H9 (cell line): ENCODE measurements around the gene NLGN3. TPM values are rescaled to one million over a fixed set of nuclear protein-coding genes. Genes with fewer than 3 reads are reported as not detected.

ENCODE experiments used
- DNase-seq: peaks from one replicate; pipeline ENCODE4 v3.0.0-alpha.2; 2017
- H2AFZ ChIP-seq: one replicate; pipeline ENCODE4 v1.6.1; 2013; ENCODE audit warnings: mild to moderate bottlenecking, low read length, control low read depth, moderate library complexity
- H2AK5ac ChIP-seq: 2 replicates; pipeline ENCODE4 v1.6.1; 2013; ENCODE audit warnings: low read length, control low read depth, mixed read lengths; ENCODE audit not compliant: insufficient read length
- H2BK120ac ChIP-seq: one replicate; pipeline ENCODE4 v1.6.1; 2013; ENCODE audit warnings: low read depth, mild to moderate bottlenecking, low read length, control low read depth, inconsistent platforms; ENCODE audit not compliant: poor library complexity, severe bottlenecking
- H2BK12ac ChIP-seq: 2 replicates; pipeline ENCODE4 v1.6.1; 2013; ENCODE audit warnings: low read length, control low read depth, mixed read lengths, low read depth; ENCODE audit not compliant: insufficient read length
- H2BK15ac ChIP-seq: 2 replicates; pipeline ENCODE4 v1.6.1; 2013; ENCODE audit warnings: low read depth, low read length, control low read depth
- H2BK20ac ChIP-seq: one replicate; pipeline ENCODE4 v1.6.1; 2013; ENCODE audit warnings: low read depth, mild to moderate bottlenecking, low read length, control low read depth, inconsistent platforms; ENCODE audit not compliant: poor library complexity, severe bottlenecking
- H2BK5ac ChIP-seq: 2 replicates; pipeline ENCODE4 v1.6.1; 2013; ENCODE audit warnings: low read length, control low read depth, mixed read lengths; ENCODE audit not compliant: insufficient read length
- H3K14ac ChIP-seq: 2 replicates; pipeline ENCODE4 v1.6.1; 2013; ENCODE audit warnings: low read length, control low read depth; ENCODE audit not compliant: insufficient read depth
- H3K18ac ChIP-seq: 2 replicates; pipeline ENCODE4 v1.6.1; 2013; ENCODE audit warnings: low read depth, mild to moderate bottlenecking, mixed read lengths, low read length, control low read depth; ENCODE audit not compliant: insufficient read length
- H3K23ac ChIP-seq: 2 replicates; pipeline ENCODE4 v1.6.1; 2013; ENCODE audit warnings: low read length, control low read depth, mixed read lengths, low read depth; ENCODE audit not compliant: insufficient read length
- H3K23me2 ChIP-seq: 2 replicates; pipeline ENCODE4 v1.6.1; 2013; ENCODE audit warnings: low read depth, mild to moderate bottlenecking, mixed read lengths, low read length, control low read depth; ENCODE audit not compliant: insufficient read length, poor library complexity, severe bottlenecking
- H3K27ac ChIP-seq: 2 replicates; pipeline ENCODE4 v1.5.1; 2013; ENCODE audit warnings: low read length, control low read depth, mixed read lengths, low read depth; ENCODE audit not compliant: insufficient read length
- H3K27me3 ChIP-seq: 2 replicates; pipeline ENCODE4 v1.6.1; 2013; ENCODE audit warnings: low read length, control low read depth, inconsistent platforms; ENCODE audit not compliant: insufficient read depth
- H3K4ac ChIP-seq: 2 replicates; pipeline ENCODE4 v1.6.1; 2013; ENCODE audit warnings: low read depth, mild to moderate bottlenecking, control low read depth, inconsistent platforms, low read length, moderate library complexity
- H3K4me1 ChIP-seq: 2 replicates; pipeline ENCODE4 v1.6.1; 2013; ENCODE audit warnings: low read length, control low read depth, inconsistent platforms; ENCODE audit not compliant: insufficient read depth
- H3K4me2 ChIP-seq: 2 replicates; pipeline ENCODE4 v1.6.1; 2013; ENCODE audit warnings: low read length, control low read depth, mixed read lengths; ENCODE audit not compliant: insufficient read length, insufficient read depth
- H3K56ac ChIP-seq: 2 replicates; pipeline ENCODE4 v1.6.1; 2013; ENCODE audit warnings: low read depth, mild to moderate bottlenecking, mixed read lengths, low read length, control low read depth; ENCODE audit not compliant: insufficient read length
- H3K79me1 ChIP-seq: 2 replicates; pipeline ENCODE4 v1.6.1; 2013; ENCODE audit warnings: low read depth, mild to moderate bottlenecking, moderate library complexity, low read length, control low read depth, inconsistent platforms; ENCODE audit not compliant: insufficient read depth, poor library complexity, severe bottlenecking
- H3K79me2 ChIP-seq: 2 replicates; pipeline ENCODE4 v1.6.1; 2013; ENCODE audit warnings: low read length, control low read depth, inconsistent platforms; ENCODE audit not compliant: insufficient read depth
- H3K9ac ChIP-seq: 2 replicates; pipeline ENCODE4 v1.6.1; 2013; ENCODE audit warnings: low read length, control low read depth, mixed read lengths; ENCODE audit not compliant: insufficient read length; ENCODE audit errors: extremely low read depth
- H3K9me3 ChIP-seq: one replicate; pipeline ENCODE4 v1.6.1; 2013; ENCODE audit warnings: low read depth, low read length, inconsistent platforms; ENCODE audit not compliant: control insufficient read depth
- H3T11ph ChIP-seq: one replicate; pipeline ENCODE4 v1.6.1; 2013; ENCODE audit warnings: mild to moderate bottlenecking, low read length, control low read depth, inconsistent platforms
- H4K20me1 ChIP-seq: one replicate; pipeline ENCODE4 v1.6.1; 2013; ENCODE audit not compliant: control insufficient read depth, insufficient read length, insufficient read depth
- H4K5ac ChIP-seq: 2 replicates; pipeline ENCODE4 v1.6.1; 2013; ENCODE audit warnings: low read depth, mild to moderate bottlenecking, mixed read lengths, low read length, control low read depth; ENCODE audit not compliant: insufficient read length
- H4K8ac ChIP-seq: replicated peaks from 2 replicates; pipeline ENCODE4 v1.6.1; 2013; ENCODE audit warnings: low read length, control low read depth, mixed read lengths, low read depth; ENCODE audit not compliant: insufficient read length
- H4K91ac ChIP-seq: 2 replicates; pipeline ENCODE4 v1.6.1; 2013; ENCODE audit warnings: low read depth, mild to moderate bottlenecking, moderate library complexity, mixed read lengths, low read length, control low read depth; ENCODE audit not compliant: insufficient read length
- H3K27ac Mint-ChIP-seq, 3 experiments: 2 replicates in 2 of 3; 3 replicates in 1 of 3; pipeline ENCODE4 v1.8.0; 2020 to 2021; ENCODE audit warnings: mixed read lengths in 3 of 3, mild to moderate bottlenecking in 1 of 3, moderate library complexity in 1 of 3
- H3K27me3 Mint-ChIP-seq: 2 replicates; pipeline ENCODE4 v1.8.0; 2021; ENCODE audit warnings: low read depth, mild to moderate bottlenecking, moderate library complexity, mixed read lengths
- H3K36me3 Mint-ChIP-seq, 3 experiments: 2 replicates in 2 of 3; 3 replicates in 1 of 3; pipeline ENCODE4 v1.8.0; 2020 to 2021; ENCODE audit warnings: low read depth in 3 of 3, mixed read lengths in 3 of 3; ENCODE audit not compliant: insufficient read depth in 1 of 3
- H3K4me1 Mint-ChIP-seq, 2 experiments: 2 replicates each; pipeline ENCODE4 v1.8.0; 2020; ENCODE audit warnings: mixed read lengths in 2 of 2
- H3K4me3 Mint-ChIP-seq, 2 experiments: 2 replicates in 1 of 2; 3 replicates in 1 of 2; pipeline ENCODE4 v1.8.0; 2020 to 2021; ENCODE audit warnings: mild to moderate bottlenecking in 2 of 2, mixed read lengths in 2 of 2, moderate library complexity in 1 of 2
- H3K9me3 Mint-ChIP-seq, 2 experiments: 2 replicates in 1 of 2; 3 replicates in 1 of 2; pipeline ENCODE4 v1.8.0; 2020; ENCODE audit warnings: mild to moderate bottlenecking in 2 of 2, mixed read lengths in 2 of 2, moderate library complexity in 1 of 2
- WGBS: extraction: QIAGEN DNeasy Blood & Tissue Kit; methylation state at CpG from one replicate; pipeline ENCODE4 v1.1.7; 2013; ENCODE audit warnings: missing lambda C conversion rate, low lambda C conversion rate, mixed read lengths; ENCODE audit not compliant: insufficient read length; ENCODE audit errors: extremely low coverage; 5-methylcytosine and 5-hydroxymethylcytosine counted together
- total RNA-seq: library from RNA; stranded (reverse); gene quantifications from 2 replicates; pipeline ENCODE4 v1.2.1, GENCODE V29; 2021
- TF ChIP-seq, protein P1 (sequence below): fragments of 200-600 bp; sonication (generic); conservative IDR thresholded peaks from 3 replicates; pipeline ENCODE4 v1.8.0; 2021; ENCODE audit warnings: antibody characterized with exemption, mild to moderate bottlenecking

Gene NLGN3
- total RNA-seq, 1 experiment from 2014 or later = 3.6 TPM

DNA sequence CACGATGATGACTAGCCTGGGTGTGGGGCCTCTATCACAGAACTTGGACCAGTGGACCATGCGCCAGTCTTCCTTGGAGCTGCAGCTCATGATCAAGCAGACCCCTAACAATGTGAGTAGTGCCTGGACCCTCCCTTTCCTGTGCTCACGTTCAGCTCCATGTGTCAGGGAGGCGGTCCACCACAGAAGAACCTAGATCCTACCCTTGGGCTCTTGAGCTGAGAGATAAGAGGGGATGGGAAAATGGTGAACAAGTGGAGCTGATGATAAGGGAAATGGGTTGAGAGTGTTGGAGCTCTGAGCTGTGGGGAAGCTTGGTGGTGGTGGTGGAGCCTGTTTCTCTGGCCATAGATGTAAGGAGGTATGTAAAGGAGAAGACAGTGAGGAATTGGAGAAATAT lies 13.1 kb upstream of the NLGN3 start:
- peaks cover 58 to 92% (median 79%) of the 10 kb centered on the region in 3 experiments for H3K36me3 Mint-ChIP-seq
- no peak overlapping the region for H3K4me3 Mint-ChIP-seq
- H2BK5ac ChIP-seq = no peak overlapping the region

More for the DNA sequence above, 13.1 kb upstream of the NLGN3 start:
- Histone ChIP-seq H3K23ac (no peak overlapping the region), H3K79me1 (no peaks in the 10 kb centered on the region), H3K23me2 (no peaks in the 10 kb centered on the region), H3K56ac (no peak overlapping the region), H3K18ac (no peak overlapping the region), H4K5ac (no peak overlapping the region), H3T11ph (no peak overlapping the region), H2BK15ac (no peak overlapping the region), H3K27ac (no peak overlapping the region), H4K8ac (no peak overlapping the region), H3K4ac (no peak overlapping the region), H4K20me1 (no peaks in the 10 kb centered on the region), H3K14ac (no peak overlapping the region), H3K4me2 (no peak overlapping the region), H3K9me3 (peaks cover 41% of the 10 kb centered on the region), H2AK5ac (no peak overlapping the region), H4K91ac (no peak overlapping the region), H3K9ac (no peak overlapping the region), H2BK12ac (no peak overlapping the region), H3K4me1 (no peaks in the 10 kb centered on the region), H2AFZ (no peak overlapping the region), H2BK120ac (no peak overlapping the region), H3K27me3 (no peaks in the 10 kb centered on the region), H3K79me2 (no peaks in the 10 kb centered on the region), H2BK20ac (no peak overlapping the region)
- Mint-ChIP-seq H3K4me1 (0 out of 4 replicates have a peak, but pooled peaks cover 0 to 5% of the 10 kb centered on the region in 2 experiments), H3K27me3 (peaks cover 2% of the 10 kb centered on the region), H3K27ac (no peak overlapping the region), H3K9me3 (peaks cover 71 to 81% of the 10 kb centered on the region in 2 experiments)
- DNase-seq = no peak
- TF ChIP-seq, protein P1, sequence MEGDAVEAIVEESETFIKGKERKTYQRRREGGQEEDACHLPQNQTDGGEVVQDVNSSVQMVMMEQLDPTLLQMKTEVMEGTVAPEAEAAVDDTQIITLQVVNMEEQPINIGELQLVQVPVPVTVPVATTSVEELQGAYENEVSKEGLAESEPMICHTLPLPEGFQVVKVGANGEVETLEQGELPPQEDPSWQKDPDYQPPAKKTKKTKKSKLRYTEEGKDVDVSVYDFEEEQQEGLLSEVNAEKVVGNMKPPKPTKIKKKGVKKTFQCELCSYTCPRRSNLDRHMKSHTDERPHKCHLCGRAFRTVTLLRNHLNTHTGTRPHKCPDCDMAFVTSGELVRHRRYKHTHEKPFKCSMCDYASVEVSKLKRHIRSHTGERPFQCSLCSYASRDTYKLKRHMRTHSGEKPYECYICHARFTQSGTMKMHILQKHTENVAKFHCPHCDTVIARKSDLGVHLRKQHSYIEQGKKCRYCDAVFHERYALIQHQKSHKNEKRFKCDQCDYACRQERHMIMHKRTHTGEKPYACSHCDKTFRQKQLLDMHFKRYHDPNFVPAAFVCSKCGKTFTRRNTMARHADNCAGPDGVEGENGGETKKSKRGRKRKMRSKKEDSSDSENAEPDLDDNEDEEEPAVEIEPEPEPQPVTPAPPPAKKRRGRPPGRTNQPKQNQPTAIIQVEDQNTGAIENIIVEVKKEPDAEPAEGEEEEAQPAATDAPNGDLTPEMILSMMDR = no peak
- WGBS = no CpG with 5 or more reads among the region's 4 CpGs
